ENCODE measurements around the gene PLA2G4D.
"Not testable (repeated sequence)": the region's sequence is repeated elsewhere in the genome, so short reads cannot be mapped to it uniquely, and the experiment has no call there.

Gene PLA2G4D

GRCh38 chr15:42128476-42128875 is 34.1 kb upstream of the PLA2G4D start:
- DNase-seq (ENCODE audit: low spot score) = no peak

- no peak for DNase-seq (ENCODE audit: low spot score)
Observed at GRCh38 chr15:42123546-42123945, 29.2 kb upstream of the PLA2G4D start.

- no peak for DNase-seq (ENCODE audit: low spot score)
Observed at GRCh38 chr15:42121682-42122081, 27.3 kb upstream of the PLA2G4D start.

- no peak for DNase-seq (ENCODE audit: low spot score)
Observed at GRCh38 chr15:42121021-42121420, 26.7 kb upstream of the PLA2G4D start.

- no peak for DNase-seq (ENCODE audit: low spot score)
Observed at GRCh38 chr15:42120285-42120684, 25.9 kb upstream of the PLA2G4D start.

- no peak for DNase-seq (ENCODE audit: low spot score)
Observed at GRCh38 chr15:42119446-42119760, 25.0 kb upstream of the PLA2G4D start.

- no peak for DNase-seq (ENCODE audit: low spot score)
Observed at GRCh38 chr15:42118650-42119445, 24.5 kb upstream of the PLA2G4D start.

GRCh38 chr15:42111924-42112323 is 17.6 kb upstream of the PLA2G4D start:
- no peak for DNase-seq (ENCODE audit: low spot score)

- no peak for DNase-seq (ENCODE audit: low spot score)
Observed at GRCh38 chr15:42110367-42110766, 16.0 kb upstream of the PLA2G4D start.

GRCh38 chr15:42108806-42109205 is 14.4 kb upstream of the PLA2G4D start:
- DNase-seq (ENCODE audit: low spot score) = no peak

GRCh38 chr15:42108189-42108588 is 13.8 kb upstream of the PLA2G4D start:
- DNase-seq (ENCODE audit: low spot score) = no peak

GRCh38 chr15:42107473-42107872 is 13.1 kb upstream of the PLA2G4D start:
- DNase-seq (ENCODE audit: low spot score) = no peak

GRCh38 chr15:42106288-42106687 is 11.9 kb upstream of the PLA2G4D start:
- DNase-seq (ENCODE audit: low spot score) = no peak

- no peak for DNase-seq (ENCODE audit: low spot score)
Observed at GRCh38 chr15:42104095-42104891, 9.9 kb upstream of the PLA2G4D start.

- DNase-seq (ENCODE audit: low spot score) = no peak
Observed at GRCh38 chr15:42102646-42103235, 8.4 kb upstream of the PLA2G4D start.

GRCh38 chr15:42101861-42102260 is 7.5 kb upstream of the PLA2G4D start:
- no peak for DNase-seq (ENCODE audit: low spot score)

- DNase-seq (ENCODE audit: low spot score) = no peak
Observed at GRCh38 chr15:42100021-42100800, 5.8 kb upstream of the PLA2G4D start.

- DNase-seq (ENCODE audit: low spot score) = no peak
Observed at GRCh38 chr15:42097018-42097417, 2.7 kb upstream of the PLA2G4D start.

- no peak for DNase-seq (ENCODE audit: low spot score)
Observed at GRCh38 chr15:42093966-42094365, 396 bp downstream of the PLA2G4D start.

GRCh38 chr15:42092398-42093318 is 1.7 kb downstream of the PLA2G4D start:
- no peak for DNase-seq (ENCODE audit: low spot score)

- DNase-seq (ENCODE audit: low spot score) = not testable (repeated sequence)
Observed at GRCh38 chr15:42091753-42092397, 2.5 kb downstream of the PLA2G4D start.
